GM12878 (cell line): ENCODE data around the gene KLK8. TPM values are rescaled to one million over a fixed set of nuclear protein-coding genes. Genes with fewer than 3 reads are reported as not detected.

Source experiments
- ATAC-seq: fragments of 200-7000 bp; cut with Tn5 transposase; 3 replicates; pipeline ENCODE4 v1.9.1; 2020; ENCODE audit warnings: mild to moderate bottlenecking, moderate library complexity
- BruUV-seq: library from RNA; stranded (reverse); fragments of 400-500 nt; replicated peaks from 2 replicates; lab custom pipeline; 2021; lab: Mats Ljungman, UMichigan
- CTCF ChIA-PET: fragments of 300-600 bp; sonication (Branson Sonifier 250); formaldehyde crosslinking; extraction: SDS; loops from one replicate; lab custom pipeline; 2021; ENCODE audit warnings: inconsistent platforms; lab: Yijun Ruan, JAX
- POLR2A ChIA-PET: fragments of 350-600 bp; formaldehyde crosslinking; extraction: SDS; loops from one replicate; lab custom pipeline; 2021; ENCODE audit warnings: inconsistent platforms; lab: Charles Lee
- RAD21 ChIA-PET: fragments of 300-600 bp; sonication (Branson Sonifier 250); formaldehyde crosslinking; loops from one replicate; lab custom pipeline; 2023; ENCODE audit warnings: antibody characterized with exemption; ENCODE audit not compliant: unreplicated experiment; lab: Charles Lee
- SMC1A ChIA-PET: fragments of 300-600 bp; sonication (Branson Sonifier 250); formaldehyde crosslinking; loops from one replicate; lab custom pipeline; 2023; ENCODE audit not compliant: unreplicated experiment, uncharacterized antibody; lab: Charles Lee
- DNase-seq: peaks from one replicate; pipeline ENCODE4 v3.0.0-alpha.2; 2011; ENCODE audit warnings: low read depth, low spot score
- FAIRE-seq: peaks from 3 replicates; lab custom pipeline; 2011; peaks lifted over from hg19 to GRCh38; lab: Jason Lieb, UNC
- H2AFZ ChIP-seq: 2 replicates; pipeline ENCODE4 v1.6.0; 2011; ENCODE audit warnings: low read depth, low read length, control low read depth; ENCODE audit not compliant: control insufficient read depth
- H3K27ac ChIP-seq: 2 replicates; pipeline ENCODE4 v1.5.1; 2011; ENCODE audit warnings: control low read depth; ENCODE audit not compliant: control insufficient read depth, insufficient read depth
- H3K27me3 ChIP-seq, 2 experiments: replicated peaks in 1 of 2; 2 replicates each; pipeline versions ENCODE4 v1.6.0 to v1.6.1; 2011; ENCODE audit warnings: low read length in 1 of 2; ENCODE audit not compliant: control insufficient read depth in 2 of 2, insufficient read depth in 2 of 2
- H3K36me3 ChIP-seq, 2 experiments: 2 replicates each; pipeline ENCODE4 v1.5.1; 2011; ENCODE audit warnings: low read length in 1 of 2; ENCODE audit not compliant: control insufficient read depth in 2 of 2, insufficient read depth in 2 of 2
- H3K4me1 ChIP-seq: 2 replicates; pipeline ENCODE4 v1.6.1; 2011; ENCODE audit warnings: mild to moderate bottlenecking, low read length, moderate library complexity, mixed read lengths; ENCODE audit not compliant: control insufficient read depth, insufficient read depth
- H3K4me2 ChIP-seq: 2 replicates; pipeline ENCODE4 v1.6.0; 2011; ENCODE audit warnings: control low read depth; ENCODE audit not compliant: control insufficient read depth, insufficient read depth
- H3K4me3 ChIP-seq: fragments of 200-600 bp; sonication (generic); 2 replicates; pipeline ENCODE4 v1.5.1; 2016
- H3K79me2 ChIP-seq: 2 replicates; pipeline ENCODE4 v1.6.0; 2011; ENCODE audit warnings: low read length; ENCODE audit not compliant: control insufficient read depth, insufficient read depth
- H3K9ac ChIP-seq: 2 replicates; pipeline ENCODE4 v1.8.0; 2011; ENCODE audit warnings: low read length, control low read depth, mixed read lengths; ENCODE audit not compliant: control insufficient read depth, insufficient read depth
- H3K9me3 ChIP-seq: replicated peaks from 3 replicates; pipeline ENCODE4 v1.5.1; 2011; ENCODE audit warnings: mild to moderate bottlenecking, low read length; ENCODE audit not compliant: control insufficient read depth, insufficient read depth
- H4K20me1 ChIP-seq: 2 replicates; pipeline ENCODE4 v1.6.0; 2011; ENCODE audit not compliant: control insufficient read depth, insufficient read depth
- BHLHE40 ChIP-seq, 2 experiments: fragments of 450-650 bp in 1 of 2; IDR thresholded peaks; 2 replicates each; pipeline ENCODE4 v1.6.1; 2011 to 2017; ENCODE audit warnings: low read depth in 2 of 2, borderline replicate concordance in 1 of 2, improper control_type of control experiment in 1 of 2, low read length in 1 of 2, mild to moderate bottlenecking in 1 of 2
- ESRRA ChIP-seq: IDR thresholded peaks from 2 replicates; pipeline ENCODE4 v1.6.1; 2012; ENCODE audit warnings: mild to moderate bottlenecking, low read length, improper control_type of control experiment
- GABPA ChIP-seq: IDR thresholded peaks from 2 replicates; pipeline ENCODE4 v1.6.1; 2014; ENCODE audit warnings: antibody characterized with exemption, low read depth, mild to moderate bottlenecking, inconsistent platforms
- KLF5 ChIP-seq: fragments of 450-650 bp; IDR thresholded peaks from 2 replicates; pipeline ENCODE4 v1.6.1; 2014; ENCODE audit warnings: mild to moderate bottlenecking; ENCODE audit not compliant: partially characterized antibody
- MAX ChIP-seq: IDR thresholded peaks from 2 replicates; pipeline ENCODE4 v1.6.1; 2012; ENCODE audit warnings: low read depth, low read length, improper control_type of control experiment
- MTA2 ChIP-seq: fragments of 450-650 bp; IDR thresholded peaks from 2 replicates; pipeline ENCODE4 v1.6.1; 2016; ENCODE audit warnings: low read depth, mild to moderate bottlenecking, moderate library complexity
- PBX3 ChIP-seq: IDR thresholded peaks from 2 replicates; pipeline ENCODE4 v1.6.1; 2011; ENCODE audit warnings: mild to moderate bottlenecking, low read depth, low read length, moderate library complexity; ENCODE audit not compliant: insufficient replicate concordance
- SMC3 ChIP-seq: IDR thresholded peaks from 2 replicates; pipeline ENCODE4 v1.6.1; 2011; ENCODE audit warnings: low read length, improper control_type of control experiment, borderline replicate concordance
- SPI1 ChIP-seq: IDR thresholded peaks from 2 replicates; pipeline ENCODE4 v1.6.1; 2011; ENCODE audit warnings: low read depth, mild to moderate bottlenecking, low read length, moderate library complexity, borderline replicate concordance; ENCODE audit not compliant: insufficient read depth
- SUPT20H ChIP-seq: IDR thresholded peaks from 2 replicates; pipeline ENCODE4 v1.6.1; 2011; ENCODE audit warnings: low read depth, mild to moderate bottlenecking, low read length, moderate library complexity, borderline replicate concordance; ENCODE audit not compliant: control insufficient read depth
- TARDBP ChIP-seq: IDR thresholded peaks from 2 replicates; pipeline ENCODE4 v1.6.1; 2016; ENCODE audit warnings: borderline replicate concordance
- ZNF217 ChIP-seq: fragments of 450-650 bp; IDR thresholded peaks from 2 replicates; pipeline ENCODE4 v1.6.1; 2017; ENCODE audit warnings: antibody characterized with exemption, mild to moderate bottlenecking
- ZNF592 ChIP-seq: fragments of 450-650 bp; IDR thresholded peaks from 2 replicates; pipeline ENCODE4 v1.6.1; 2017; ENCODE audit warnings: mild to moderate bottlenecking, moderate library complexity
- ZSCAN29 ChIP-seq: fragments of 450-650 bp; IDR thresholded peaks from 2 replicates; pipeline ENCODE4 v1.6.1; 2017; ENCODE audit warnings: mild to moderate bottlenecking, moderate library complexity
- WGBS: methylation state at CpG from one replicate; pipeline ENCODE4 v1.1.6; 2016; ENCODE audit warnings: low lambda C conversion rate; ENCODE audit not compliant: insufficient replicate concordance, insufficient coverage; ENCODE audit errors: missing lambda C conversion rate; 5-methylcytosine and 5-hydroxymethylcytosine counted together
- in situ Hi-C: fragments of 300-500 bp; cut with MboI; formaldehyde crosslinking; loops from 9 replicates; pipeline ENCODE4 v1.14.3; 2018; ENCODE audit warnings: mixed read lengths
- intact Hi-C: fragments of 100-400 bp; cut with micrococcal nuclease; formaldehyde crosslinking; loops from one replicate; pipeline ENCODE4 v1.14.2; 2022; ENCODE audit not compliant: unreplicated experiment
- polyA plus RNA-seq, 11 experiments: library from polyadenylated mRNA; depleted of rRNA in 4 of 11; unstranded in 6 of 11; stranded (reverse) in 5 of 11; fragments of >200 nt; fragmentation: Nextera tagmentation in 4 of 11; fragmentation: Illumina TruSeq in 1 of 11; extraction: Ambion mirVana in 4 of 11; extraction: Trizol in 1 of 11; gene quantifications; 1 replicate in 1 of 11; 2 replicates in 10 of 11; pipeline versions ENCODE4 v1.2.1 to v1.2.3, GENCODE V29; 2011 to 2016; ENCODE audit warnings: inconsistent platforms in 2 of 11, missing spikeins in 2 of 11, low read depth in 1 of 11
- total RNA-seq, 4 experiments: library from RNA; depleted of rRNA in 3 of 4; stranded (reverse); fragments of >200 nt in 3 of 4; fragmentation: Illumina TruSeq in 1 of 4; extraction: Trizol in 1 of 4; gene quantifications; 2 replicates each; pipeline versions ENCODE4 v1.2.1 to v1.2.3, GENCODE V29; 2013 to 2021

KLK8 gene
- total and polyA plus RNA-seq, 10 of the 15 experiments (the other 5 are each of a cell fraction or from before 2014, with no cell fraction given): not detected

GRCh38 chr19:50983625-50984292, 17.6 kb downstream of the KLK8 start, which contains the start of gene KLK7:
Gene KLK7 (minus strand): TSS chr19:50983917. CDS start chr19:50982399, 1,518 bp downstream.
- no peak for DNase-seq
- Histone ChIP-seq H3K79me2 (no peaks in the 10 kb centered on the region), H3K36me3 (no peaks in the 10 kb centered on the region), H3K9me3 (no peaks in the 10 kb centered on the region), H2AFZ (no peak within 1 kb of the TSS), H3K27ac (no peak within 1 kb of the TSS)
- no TSS peak for BruUV-seq
- SMC1A ChIA-PET: no interaction called here
- RAD21 ChIA-PET: no interaction called here
- TF ChIP-seq SPI1: no peak
- TF ChIP-seq SUPT20H: no peak
- TF ChIP-seq SMC3: no peak
- no peak for TF ChIP-seq PBX3
- TF ChIP-seq ESRRA: no peak
- no peak for TF ChIP-seq KLF5
- TF ChIP-seq BHLHE40 (IDR thresholded peaks at IDR 0.05; ENCODE audit: borderline replicate concordance in 1 of 2, low read depth in 2 of 2, low read length in 1 of 2): no peak
- TF ChIP-seq ZNF217: no peak
- no peak for TF ChIP-seq GABPA
- TF ChIP-seq ZSCAN29: no peak
- TF ChIP-seq MAX: no peak
- TF ChIP-seq MTA2: no peak
- TF ChIP-seq TARDBP: no peak
- TF ChIP-seq ZNF592: no peak
- TF ChIP-seq, all 136 proteins: peak for 0
- intact Hi-C loops: no loop called here
- 27% methylated on average over 25 of the region's 28 CpGs for WGBS
- in situ Hi-C loops: no loop called here
- ChIA-PET CTCF (no interaction called here), POLR2A (no interaction called here)
- H4K20me1 ChIP-seq: no peaks in the 10 kb centered on the region; the same call in 1 of the 2 replicates
- ATAC-seq (no peak), FAIRE-seq (no peak)
- H3K4me3 ChIP-seq: no peak within 1 kb of the TSS
- no peaks in the 10 kb centered on the region; a peak in 1 of 4 replicates for H3K27me3 ChIP-seq
- no peak within 1 kb of the TSS for H3K4me2 ChIP-seq
- no peaks in the 10 kb centered on the region for H3K4me1 ChIP-seq
- no peak within 1 kb of the TSS for H3K9ac ChIP-seq
